Mucosa of descending colon (tissue), 3 donors: ENCODE data around the gene SLC22A7. TPM values are rescaled to one million over a fixed set of nuclear protein-coding genes. Genes with fewer than 3 reads are reported as not detected.

Source experiments
- ATAC-seq: fragments of 200-7000 bp; cut with Tn5 transposase; one replicate; pipeline ENCODE4 v1.9.1; 2020; ENCODE audit warnings: mild to moderate bottlenecking, moderate library complexity
- DNase-seq, 3 donors: peaks; one replicate each; pipeline ENCODE4 v3.0.0-alpha.2; 2020
- H3K36me3 ChIP-seq: fragments of 200-600 bp; one replicate; pipeline ENCODE4 v1.8.0; 2021; ENCODE audit warnings: low read depth, mild to moderate bottlenecking
- H3K4me1 ChIP-seq: fragments of 200-600 bp; one replicate; pipeline ENCODE4 v1.8.0; 2021; ENCODE audit warnings: low read depth, mild to moderate bottlenecking
- H3K4me3 ChIP-seq: fragments of 200-600 bp; one replicate; pipeline ENCODE4 v1.8.0; 2021; ENCODE audit warnings: mild to moderate bottlenecking
- H3K9me3 ChIP-seq: fragments of 200-600 bp; one replicate; pipeline ENCODE4 v1.8.0; 2021; ENCODE audit warnings: mild to moderate bottlenecking
- CTCF ChIP-seq: fragments of 200-600 bp; IDR thresholded peaks from one replicate; pipeline ENCODE4 v1.8.0; 2022; ENCODE audit warnings: antibody characterized with exemption, mild to moderate bottlenecking
- intact Hi-C, 2 donors: fragments of 100-400 bp; cut with DNase I in 1 of 2; cut with micrococcal nuclease in 1 of 2; formaldehyde crosslinking; loops; one replicate each; pipeline versions ENCODE4 v1.11.0 to v1.11.1; 2022; cut with DNase I, micrococcal nuclease
- total RNA-seq, 3 donors: library from RNA; stranded (reverse); fragmentation: NEBNext Ultra II Directional in 2 of 3; extraction: Animal tissue kit (Norgen Biotek cat#: 25700) in 2 of 3; gene quantifications; one replicate each; pipeline versions ENCODE4 v1.2.1 to v1.2.4, GENCODE V29; 2021 to 2023
- donor health status: DM: no; HTN: no; CAD: no; lungs with moderate emphysema.
- donor health status: DM: no; HTN: no; CAD: no.
- donor health status: DM: no; HTN: yes; CAD: no.

Gene SLC22A7
- total RNA-seq, 3 donors from 2014 or later, result 0.32 TPM; not detected in 2

GRCh38 chr6:43277643-43278523 lies 20.2 kb upstream of the SLC22A7 start:
- DNase-seq (peak; percentile 84 to 91 (median 88)), ATAC-seq (peak; percentile 63)
- Histone ChIP-seq H3K4me1 (peaks cover 40% of the 10 kb centered on the region), H3K4me3 (no peak overlapping the region), H3K36me3 (no peaks in the 10 kb centered on the region), H3K9me3 (no peaks in the 10 kb centered on the region)
- TF ChIP-seq CTCF, result no peak
- intact Hi-C loops, result no loop called here

GRCh38 chr6:43278524-43279078 lies 19.5 kb upstream of the SLC22A7 start:
- Histone ChIP-seq H3K4me3 (no peak overlapping the region), H3K4me1 (peaks cover 40% of the 10 kb centered on the region), H3K9me3 (no peaks in the 10 kb centered on the region), H3K36me3 (no peaks in the 10 kb centered on the region)
- TF ChIP-seq CTCF, result no peak
- ATAC-seq (peak; percentile 49), DNase-seq (peak; percentile 50 to 81 (median 74))
- intact Hi-C loops, result no loop called here

- DNase-seq (peak in 1 of 3 donors; percentile 19), ATAC-seq (no peak)
- H3K4me3 ChIP-seq, result no peak overlapping the region
- no peaks in the 10 kb centered on the region for H3K9me3 ChIP-seq
- TF ChIP-seq CTCF, result no peak
- H3K36me3 ChIP-seq, result no peaks in the 10 kb centered on the region
- H3K4me1 ChIP-seq, result peaks cover 37% of the 10 kb centered on the region
- intact Hi-C loops, result no loop called here
These were observed 17.8 kb upstream of the SLC22A7 start for GRCh38 chr6:43280234-43280633.

- Histone ChIP-seq H3K9me3 (no peaks in the 10 kb centered on the region), H3K36me3 (no peaks in the 10 kb centered on the region), H3K4me3 (no peak overlapping the region), H3K4me1 (peaks cover 19% of the 10 kb centered on the region)
- TF ChIP-seq CTCF, result no peak
- ATAC-seq (no peak), DNase-seq (peak in 1 of 3 donors; percentile 37)
- intact Hi-C loops, result no loop called here
These were observed 16.0 kb upstream of the SLC22A7 start for GRCh38 chr6:43282060-43282459.

- Histone ChIP-seq H3K9me3 (no peaks in the 10 kb centered on the region), H3K4me3 (no peak overlapping the region), H3K4me1 (peaks cover 12% of the 10 kb centered on the region), H3K36me3 (no peaks in the 10 kb centered on the region)
- ATAC-seq, result no peak
- no peak for TF ChIP-seq CTCF
- peak in 1 of 3 donors; percentile 40 for DNase-seq
- intact Hi-C loops, result no loop called here
These were observed 15.2 kb upstream of the SLC22A7 start for GRCh38 chr6:43282636-43283513.
